HepG2 (cell line): ENCODE results near the gene ERFL. TPM values are rescaled to one million over a fixed set of nuclear protein-coding genes. Genes with fewer than 3 reads are reported as not detected.

Experiments
- AGO2 ChIP-seq: fragments of 200-400 bp; formaldehyde crosslinking; optimal IDR thresholded peaks from 2 replicates; pipeline ENCODE3; 2017; ENCODE audit warnings: mild to moderate bottlenecking, low read depth, low read length, moderate library complexity
- ATF2 ChIP-seq: sonication (generic); formaldehyde crosslinking; IDR thresholded peaks from 2 replicates; pipeline ENCODE4 v1.4.0; 2020; ENCODE audit warnings: missing genetic modification reagents
- POLR2AphosphoS2 ChIP-seq: IDR thresholded peaks from 2 replicates; pipeline ENCODE4 v1.6.1; 2011; ENCODE audit warnings: low read depth, low read length, improper control_type of control experiment
- TIGD3 ChIP-seq: sonication (generic); formaldehyde crosslinking; IDR thresholded peaks from 2 replicates; pipeline ENCODE4 v1.5.1; 2020; ENCODE audit warnings: mild to moderate bottlenecking, missing genetic modification reagents, borderline replicate concordance
- U2AF1 ChIP-seq: fragments of 200-400 bp; formaldehyde crosslinking; optimal IDR thresholded peaks from 2 replicates; pipeline ENCODE3; 2017; ENCODE audit warnings: mild to moderate bottlenecking, low read depth, low read length
- ZBTB33 ChIP-seq: sonication (generic); formaldehyde crosslinking; IDR thresholded peaks from 2 replicates; pipeline ENCODE4 v1.4.0; 2020; ENCODE audit warnings: missing genetic modification reagents
- ZFY ChIP-seq: sonication (generic); formaldehyde crosslinking; IDR thresholded peaks from 2 replicates; pipeline ENCODE4 v1.4.0; 2020; ENCODE audit warnings: missing genetic modification reagents
- ZNF343 ChIP-seq: sonication (generic); formaldehyde crosslinking; IDR thresholded peaks from 2 replicates; pipeline ENCODE4 v1.4.0; 2020; ENCODE audit warnings: mild to moderate bottlenecking, missing genetic modification reagents
- ZNF451 ChIP-seq: sonication (generic); formaldehyde crosslinking; IDR thresholded peaks from 2 replicates; pipeline ENCODE4 v1.5.0; 2020; ENCODE audit warnings: mild to moderate bottlenecking, missing genetic modification reagents
- ZNF629 ChIP-seq: sonication (generic); formaldehyde crosslinking; conservative IDR thresholded peaks from 2 replicates; pipeline ENCODE4 v1.5.0; 2020; ENCODE audit warnings: missing genetic modification reagents
- ZNF709 ChIP-seq: sonication (generic); formaldehyde crosslinking; IDR thresholded peaks from 2 replicates; pipeline ENCODE4 v1.5.0; 2020; ENCODE audit warnings: mild to moderate bottlenecking, missing genetic modification reagents
- polyA plus RNA-seq, 8 experiments: library from polyadenylated mRNA; depleted of rRNA in 3 of 8; stranded (reverse) in 7 of 8; unstranded in 1 of 8; fragments of >200 nt; fragmentation: Illumina TruSeq in 4 of 8; extraction: Trizol in 4 of 8; gene quantifications; 2 replicates each; pipeline versions ENCODE4 v1.2.1 to v1.2.3, GENCODE V29; 2011 to 2016; ENCODE audit warnings: low read depth in 4 of 8, missing spikeins in 1 of 8, mixed read lengths in 1 of 8; ENCODE audit not compliant: insufficient read depth in 1 of 8
- total RNA-seq, 5 experiments: library from RNA; depleted of rRNA; stranded (reverse); fragments of >200 nt; fragmentation: Illumina TruSeq; extraction: Trizol; gene quantifications; 2 replicates each; pipeline ENCODE4 v1.2.3, GENCODE V29; 2016; ENCODE audit warnings: low read depth in 1 of 5

Gene ERFL
- total and polyA plus RNA-seq, 2 of the 13 experiments (the other 11 are each of a cell fraction or from before 2014, with no cell fraction given), result not detected

- TF ChIP-seq ZBTB33 (CRISPR knock-in tag) (0 out of 2 replicates have a peak, but pooled peaks have one; percentile 38), ATF2 (CRISPR knock-in tag) (peak; percentile 53; the same call in 1 of the 2 replicates), TIGD3 (CRISPR knock-in tag) (no peak), ZNF343 (CRISPR knock-in tag) (0 out of 2 replicates have a peak, but pooled peaks have one; percentile 43), POLR2AphosphoS2 (peak; percentile 86; the same call in 1 of the 2 replicates), ZNF451 (CRISPR knock-in tag) (0 out of 2 replicates have a peak, but pooled peaks have one; percentile 30), ZNF709 (CRISPR knock-in tag) (0 out of 2 replicates have a peak, but pooled peaks have one; percentile 39), ZFY (CRISPR knock-in tag) (peak; percentile 57), U2AF1 (no peak), ZNF629 (CRISPR knock-in tag) (peak; percentile 67), AGO2 (peak; percentile 91)
Observed at GRCh38 chr19:41872775-41873647, 55.2 kb downstream of the ERFL start (continued).
